ENCODE data around the gene FGR.

Gene FGR

DNA sequence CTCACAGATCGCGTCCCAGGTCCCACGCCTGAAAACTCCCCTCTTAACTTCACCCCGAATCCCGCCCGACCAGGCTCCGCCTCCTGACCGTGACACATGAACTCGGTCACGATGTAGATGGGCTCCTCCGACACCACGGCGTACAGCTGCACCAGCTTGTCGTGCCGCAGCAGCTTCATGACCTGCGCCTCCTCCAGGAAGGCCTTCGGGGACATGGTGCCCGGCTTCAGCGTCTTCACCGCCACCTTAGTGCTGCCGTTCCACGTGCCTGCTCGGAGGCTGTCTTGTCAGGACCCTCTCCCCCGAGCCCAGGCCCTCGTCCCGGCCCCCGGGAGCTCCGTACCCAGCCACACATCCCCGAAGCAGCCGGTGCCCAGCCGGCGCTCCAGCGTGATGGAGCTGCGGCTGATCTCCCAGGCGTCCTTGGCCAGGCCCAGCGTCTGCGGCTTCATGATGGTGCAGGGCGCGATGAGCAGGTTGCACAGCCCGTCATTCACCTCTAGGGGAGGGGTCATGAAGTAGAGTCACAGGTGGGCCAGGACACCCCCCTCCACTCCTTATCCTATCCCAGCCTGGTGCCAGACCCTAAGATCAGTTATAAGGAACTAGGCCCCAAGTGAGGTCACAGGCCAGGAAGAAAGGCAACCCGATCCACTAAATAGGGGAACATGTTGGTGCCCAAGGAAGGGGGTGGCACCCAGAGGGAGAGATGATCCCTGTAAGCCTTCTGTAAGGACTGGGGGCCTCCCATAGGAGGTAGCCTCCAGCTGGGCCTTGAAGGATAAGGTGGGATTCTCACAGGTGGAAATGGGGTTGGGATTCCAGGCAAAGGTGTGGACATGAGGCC is 19.4 kb downstream of the FGR start:
- Histone ChIP-seq H4K20me1 (ENCODE audit: low read depth, low read length) (no peaks in the 10 kb centered on the region), H3K9ac (ENCODE audit: low read length) (no peak overlapping the region), H2AFZ (ENCODE audit: low read depth, low read length, severe bottlenecking) (no peak overlapping the region), H3K4me3 (ENCODE audit: insufficient read depth, low read length, poor library complexity, severe bottlenecking) (no peak overlapping the region), H3K79me2 (ENCODE audit: insufficient read depth, low read length) (no peaks in the 10 kb centered on the region), H3K27me3 (ENCODE audit: low read length) (no peaks in the 10 kb centered on the region), H3F3A (ENCODE audit: insufficient read depth) (no peaks in the 10 kb centered on the region), H3K9me2 (replicated peaks; ENCODE audit: insufficient read depth, low read length) (no peaks in the 10 kb centered on the region), H3K27ac (ENCODE audit: low read depth, low read length) (no peak overlapping the region), H3K9me3 (ENCODE audit: insufficient read depth, low read length) (no peaks in the 10 kb centered on the region), H3K36me3 (ENCODE audit: low read length) (no peaks in the 10 kb centered on the region), H3K4me2 (ENCODE audit: low read depth, low read length, poor library complexity, severe bottlenecking) (no peak overlapping the region)
- TF ChIP-seq, protein P1, sequence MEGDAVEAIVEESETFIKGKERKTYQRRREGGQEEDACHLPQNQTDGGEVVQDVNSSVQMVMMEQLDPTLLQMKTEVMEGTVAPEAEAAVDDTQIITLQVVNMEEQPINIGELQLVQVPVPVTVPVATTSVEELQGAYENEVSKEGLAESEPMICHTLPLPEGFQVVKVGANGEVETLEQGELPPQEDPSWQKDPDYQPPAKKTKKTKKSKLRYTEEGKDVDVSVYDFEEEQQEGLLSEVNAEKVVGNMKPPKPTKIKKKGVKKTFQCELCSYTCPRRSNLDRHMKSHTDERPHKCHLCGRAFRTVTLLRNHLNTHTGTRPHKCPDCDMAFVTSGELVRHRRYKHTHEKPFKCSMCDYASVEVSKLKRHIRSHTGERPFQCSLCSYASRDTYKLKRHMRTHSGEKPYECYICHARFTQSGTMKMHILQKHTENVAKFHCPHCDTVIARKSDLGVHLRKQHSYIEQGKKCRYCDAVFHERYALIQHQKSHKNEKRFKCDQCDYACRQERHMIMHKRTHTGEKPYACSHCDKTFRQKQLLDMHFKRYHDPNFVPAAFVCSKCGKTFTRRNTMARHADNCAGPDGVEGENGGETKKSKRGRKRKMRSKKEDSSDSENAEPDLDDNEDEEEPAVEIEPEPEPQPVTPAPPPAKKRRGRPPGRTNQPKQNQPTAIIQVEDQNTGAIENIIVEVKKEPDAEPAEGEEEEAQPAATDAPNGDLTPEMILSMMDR (IDR thresholded peaks at IDR 0.05; ENCODE audit: insufficient read depth, low read length, poor library complexity, severe bottlenecking), result no peak
- no peak for TF ChIP-seq EZH2phosphoT487 (conservative IDR thresholded peaks at IDR 0.05; ENCODE audit: low read length)

DNA sequence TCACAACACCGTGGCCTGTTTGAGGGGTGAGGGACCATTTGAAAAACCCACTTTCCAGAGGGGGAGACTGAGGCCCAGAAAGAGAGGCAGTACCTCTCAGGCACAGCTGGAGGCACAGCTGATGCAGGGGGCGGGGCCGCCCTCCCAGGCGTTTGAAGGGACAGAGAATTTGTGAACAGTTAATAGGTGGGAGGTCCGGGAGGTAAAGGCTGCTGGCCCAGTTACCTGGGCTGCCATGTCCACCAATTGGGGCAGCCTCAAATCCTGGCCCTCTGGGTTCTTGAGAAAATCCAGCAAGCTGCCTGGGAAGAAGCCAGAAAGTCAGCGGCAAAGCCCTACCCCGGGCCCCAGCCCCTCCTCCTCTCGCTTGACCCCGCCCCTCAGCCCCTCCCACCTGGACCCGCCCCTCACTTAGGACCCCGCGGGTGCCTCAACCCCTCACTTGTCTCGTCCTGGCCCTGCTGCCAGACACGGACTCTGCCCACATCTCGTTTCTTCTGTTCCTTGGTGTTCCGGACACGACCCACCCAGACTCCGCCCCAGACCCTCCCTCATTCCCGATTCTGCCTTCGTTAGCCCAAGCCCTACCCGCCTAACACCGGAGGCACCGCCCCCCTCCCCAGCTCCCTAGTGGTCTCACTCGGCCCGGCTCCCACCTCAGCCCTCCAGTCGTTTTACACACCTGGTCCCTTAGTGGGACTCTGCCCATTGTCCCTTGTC is 20.2 kb downstream of the FGR start:
- no peak overlapping the region for H2AFZ ChIP-seq (ENCODE audit: low read depth, low read length, severe bottlenecking)
- no peak overlapping the region for H3K4me2 ChIP-seq (ENCODE audit: low read depth, low read length, poor library complexity, severe bottlenecking)
- H3K27ac ChIP-seq (ENCODE audit: low read depth, low read length), result no peak overlapping the region

DNA sequence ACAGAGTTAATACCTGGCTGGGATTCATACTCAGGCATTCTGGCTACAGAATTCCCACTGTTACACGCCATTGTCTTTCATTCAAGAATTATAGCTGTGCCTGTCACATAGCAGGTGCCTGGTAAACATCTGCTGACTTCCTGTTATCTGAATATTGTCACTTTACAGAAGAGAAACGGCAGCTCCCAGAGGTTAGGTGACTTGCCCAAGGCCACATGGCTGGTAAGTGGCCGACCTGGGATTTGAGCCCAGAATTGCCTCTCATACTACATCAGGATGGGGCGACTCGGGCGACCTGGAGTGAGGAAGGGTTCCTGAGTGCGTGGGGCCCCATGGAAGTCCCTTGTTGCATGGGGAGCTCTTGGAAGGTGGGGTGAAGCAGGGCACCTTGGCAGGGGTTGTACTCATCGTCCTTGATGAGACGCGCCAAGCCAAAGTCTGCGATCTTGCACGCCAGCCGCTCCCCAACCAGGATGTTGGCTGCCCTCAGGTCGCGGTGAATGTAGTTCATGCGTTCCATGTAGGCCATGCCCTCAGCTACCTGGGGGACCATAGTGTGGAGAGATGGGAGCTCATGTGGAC is 20.9 kb downstream of the FGR start:
- Histone ChIP-seq H3K27ac (ENCODE audit: low read depth, low read length) (no peak overlapping the region), H3K4me3 (ENCODE audit: insufficient read depth, low read length, poor library complexity, severe bottlenecking) (no peak overlapping the region), H3K36me3 (ENCODE audit: low read length) (no peaks in the 10 kb centered on the region), H2AFZ (ENCODE audit: low read depth, low read length, severe bottlenecking) (no peak overlapping the region), H3K9ac (ENCODE audit: low read length) (no peak overlapping the region), H3K9me3 (ENCODE audit: insufficient read depth, low read length) (no peaks in the 10 kb centered on the region), H3K4me2 (ENCODE audit: low read depth, low read length, poor library complexity, severe bottlenecking) (no peak overlapping the region), H4K20me1 (ENCODE audit: low read depth, low read length) (no peaks in the 10 kb centered on the region), H3K9me2 (replicated peaks; ENCODE audit: insufficient read depth, low read length) (no peaks in the 10 kb centered on the region), H3K27me3 (ENCODE audit: low read length) (no peaks in the 10 kb centered on the region), H3F3A (ENCODE audit: insufficient read depth) (no peaks in the 10 kb centered on the region), H3K79me2 (ENCODE audit: insufficient read depth, low read length) (no peaks in the 10 kb centered on the region)
- TF ChIP-seq EZH2phosphoT487 (conservative IDR thresholded peaks at IDR 0.05; ENCODE audit: low read length), result no peak
- TF ChIP-seq, protein P1 (IDR thresholded peaks at IDR 0.05; ENCODE audit: insufficient read depth, low read length, poor library complexity, severe bottlenecking), result no peak

More for the DNA sequence above, 20.2 kb downstream of the FGR start:
- no peak for TF ChIP-seq EZH2phosphoT487 (conservative IDR thresholded peaks at IDR 0.05; ENCODE audit: low read length)
- TF ChIP-seq, protein P1 (IDR thresholded peaks at IDR 0.05; ENCODE audit: insufficient read depth, low read length, poor library complexity, severe bottlenecking), result no peak
- H3K27me3 ChIP-seq (ENCODE audit: low read length), result no peaks in the 10 kb centered on the region
- no peaks in the 10 kb centered on the region for H3F3A ChIP-seq (ENCODE audit: insufficient read depth)
- no peaks in the 10 kb centered on the region for H3K9me2 ChIP-seq (replicated peaks; ENCODE audit: insufficient read depth, low read length)
- H3K9ac ChIP-seq (ENCODE audit: low read length), result no peak overlapping the region
- H3K4me3 ChIP-seq (ENCODE audit: insufficient read depth, low read length, poor library complexity, severe bottlenecking), result no peak overlapping the region
- no peaks in the 10 kb centered on the region for H4K20me1 ChIP-seq (ENCODE audit: low read depth, low read length)
- H3K36me3 ChIP-seq (ENCODE audit: low read length), result no peaks in the 10 kb centered on the region
- no peaks in the 10 kb centered on the region for H3K79me2 ChIP-seq (ENCODE audit: insufficient read depth, low read length)
- H3K9me3 ChIP-seq (ENCODE audit: insufficient read depth, low read length), result no peaks in the 10 kb centered on the region

Data from SU-DHL-6 (cell line).